Measurements from ENCODE around the gene AUTS2.

DNA sequence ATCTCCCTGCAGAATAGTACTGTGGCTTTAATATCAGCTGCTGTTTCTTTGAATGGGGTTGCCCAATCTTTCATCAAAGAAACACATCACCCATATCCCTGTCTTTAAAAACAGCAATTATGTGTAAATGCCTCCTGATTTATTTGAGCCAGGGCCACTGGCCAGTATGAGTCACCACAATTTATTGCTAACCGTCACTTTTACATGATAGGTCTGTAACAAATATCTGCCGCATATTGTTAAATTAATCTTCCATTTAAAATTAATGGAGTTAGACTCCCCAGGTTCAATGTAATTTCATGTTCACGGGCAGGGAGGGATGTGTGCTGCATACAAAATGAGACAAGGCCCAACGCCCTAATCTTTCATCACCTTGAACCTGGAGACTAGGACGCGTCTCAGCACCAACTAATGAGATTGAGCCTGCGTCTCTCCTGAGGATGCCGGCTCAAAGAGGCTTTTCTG lies 673.4 kb downstream of the AUTS2 start:
- TF ChIP-seq CTCF (IDR thresholded peaks at IDR 0.05) (no peak), POLR2A (IDR thresholded peaks at IDR 0.05) (no peak)
